HG03064 (cell line): ENCODE data around the gene CTSD.

Source experiments
- ATAC-seq: cut with Tn5 transposase; IDR thresholded peaks from one replicate; pipeline ENCODE4 v1.9.1; 2021; ENCODE audit warnings: low read depth; ENCODE audit not compliant: unreplicated experiment

The CTSD gene

DNA sequence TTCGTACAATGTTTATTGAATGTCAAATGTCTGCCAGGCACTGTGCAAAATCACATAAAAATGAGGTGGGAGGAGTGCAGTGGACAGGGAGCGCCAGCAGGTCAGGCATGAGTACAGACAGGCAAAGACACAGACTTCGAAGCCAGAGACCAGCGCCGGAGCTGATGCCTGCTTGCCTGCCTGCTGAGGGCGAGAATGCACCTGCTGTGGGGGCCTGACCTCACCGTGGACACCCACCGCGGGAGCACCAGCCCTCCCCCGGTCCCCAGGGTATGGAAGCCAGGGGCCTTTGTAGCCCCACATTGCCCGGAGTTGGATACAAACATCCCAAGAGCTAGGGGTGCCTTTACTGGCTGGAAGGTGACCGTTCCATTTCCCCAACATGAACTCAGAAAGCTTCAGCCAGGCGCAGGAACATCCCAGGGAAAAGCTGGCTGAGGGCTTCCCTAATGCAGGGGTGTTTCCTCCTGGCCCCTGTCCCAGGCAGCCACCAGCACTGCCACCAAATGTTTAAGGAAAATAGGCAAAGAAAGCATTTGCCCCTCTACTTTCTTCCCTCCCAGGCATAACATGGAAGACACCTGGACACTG lies 31.2 kb downstream of the CTSD start:
- ATAC-seq = no peak

DNA sequence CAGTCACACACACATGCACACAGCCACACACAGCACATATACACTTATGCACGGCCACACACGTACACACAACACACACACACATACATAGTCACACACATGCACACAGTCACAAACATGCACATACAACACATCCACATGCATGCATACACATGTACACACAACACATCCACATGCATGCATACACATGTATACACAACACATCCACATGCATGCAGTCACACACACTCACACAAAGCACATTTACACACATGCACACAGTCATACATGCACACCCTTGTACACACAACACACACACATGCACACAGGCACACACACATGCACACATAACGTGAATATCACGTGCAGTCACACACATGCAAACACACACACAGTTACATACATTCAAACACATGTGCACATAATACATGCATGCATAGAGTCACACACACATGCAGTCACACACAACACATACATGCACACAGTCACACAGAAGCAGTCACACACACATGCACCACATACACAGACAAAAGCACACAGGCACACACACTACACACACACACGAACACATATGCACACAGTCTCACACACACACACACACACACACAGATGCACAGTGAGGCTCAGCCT lies 32.2 kb downstream of the CTSD start:
- no peak for ATAC-seq

GRCh38 chr11:1730059-1730629 lies 33.6 kb downstream of the CTSD start:
- no peak for ATAC-seq

GRCh38 chr11:1729692-1730011 lies 34.1 kb downstream of the CTSD start:
- no peak for ATAC-seq

DNA sequence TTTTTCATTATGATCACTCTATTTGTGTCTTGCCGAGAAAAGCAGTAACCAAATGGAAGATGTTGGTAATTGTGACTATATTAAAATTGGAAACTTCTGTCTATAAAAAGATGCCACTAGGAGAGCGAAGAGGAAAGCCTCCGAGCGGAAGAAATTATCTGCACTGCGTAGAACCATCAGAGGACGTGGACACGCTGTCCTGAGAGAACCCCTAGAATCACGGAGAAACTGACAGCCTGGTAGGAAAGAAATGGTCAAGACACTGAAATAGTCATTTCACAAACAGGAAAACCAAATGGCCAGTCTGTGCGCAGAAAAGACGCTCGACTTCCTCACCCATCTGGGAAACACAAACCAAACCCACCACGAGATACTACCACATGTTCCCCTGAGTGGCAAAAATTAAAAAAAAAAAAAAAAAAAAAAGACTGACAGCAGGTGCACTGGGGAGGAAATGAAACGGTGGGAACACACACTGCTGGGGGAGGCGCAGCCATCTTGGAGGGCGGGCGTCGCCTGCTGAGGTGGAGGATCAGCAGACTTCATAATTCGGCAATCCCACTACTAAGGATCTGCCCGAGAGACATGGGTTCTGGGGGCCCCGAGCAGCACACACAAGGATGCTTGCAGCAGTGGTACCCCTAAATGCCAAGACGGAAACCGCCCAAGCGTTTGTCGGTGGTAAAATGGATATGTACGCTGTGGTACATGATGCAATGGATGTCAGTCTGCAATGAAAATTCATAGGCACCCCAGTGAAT lies 34.6 kb downstream of the CTSD start:
- no peak for ATAC-seq

DNA sequence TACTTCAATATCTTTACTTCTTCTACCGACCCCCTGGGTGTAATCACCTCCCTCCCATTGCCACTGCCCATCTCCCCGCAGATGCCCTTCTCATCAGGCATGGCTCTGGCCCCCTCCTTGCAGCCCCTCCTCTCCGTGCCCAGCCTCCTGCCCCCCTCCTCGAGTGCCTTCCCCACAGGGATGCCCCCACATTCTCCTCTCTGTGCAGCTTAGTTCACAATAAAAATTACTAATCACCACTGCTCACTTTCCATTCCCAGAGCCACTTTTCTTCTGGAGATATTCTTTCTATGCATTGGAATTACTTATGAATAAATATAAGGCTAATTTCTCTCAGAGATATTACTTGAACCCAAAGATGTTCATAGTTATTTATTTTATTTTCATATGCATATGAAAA lies 35.4 kb downstream of the CTSD start:
- ATAC-seq = no peak

- no peak for ATAC-seq
Measured at GRCh38 chr11:1727861-1728260, 35.9 kb downstream of the CTSD start.

- ATAC-seq = no peak
Measured at GRCh38 chr11:1727096-1727690, 36.5 kb downstream of the CTSD start.

- no peak for ATAC-seq
Measured at GRCh38 chr11:1719781-1720180, 43.9 kb downstream of the CTSD start.

GRCh38 chr11:1718326-1718725 lies 45.4 kb downstream of the CTSD start:
- no peak for ATAC-seq

- ATAC-seq = no peak
Measured at GRCh38 chr11:1717745-1718144, 46.0 kb downstream of the CTSD start.

- no peak for ATAC-seq
Measured at GRCh38 chr11:1714908-1715885, 48.5 kb downstream of the CTSD start.

- no peak for ATAC-seq
Measured at GRCh38 chr11:1708716-1709115, 55.0 kb downstream of the CTSD start.

DNA sequence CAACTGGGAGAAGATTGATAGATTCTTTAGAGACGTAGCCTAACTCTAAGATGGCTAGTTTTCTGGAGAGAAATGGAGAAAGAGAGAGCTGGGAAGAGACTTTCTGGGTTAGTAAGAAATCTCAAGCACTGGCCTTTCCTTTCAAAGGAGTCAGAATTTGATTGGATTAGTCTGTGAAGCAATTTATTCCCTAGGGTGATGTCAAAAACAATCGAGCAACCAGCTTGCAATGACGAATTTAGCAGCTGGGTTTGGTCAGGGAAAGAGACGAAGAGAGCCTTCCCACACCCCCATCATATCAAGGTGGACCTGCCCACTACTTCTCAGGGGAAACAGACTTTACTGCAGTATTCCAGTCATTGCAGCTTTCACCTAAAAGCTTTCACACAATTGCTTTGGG lies 56.0 kb downstream of the CTSD start:
- ATAC-seq = no peak

DNA sequence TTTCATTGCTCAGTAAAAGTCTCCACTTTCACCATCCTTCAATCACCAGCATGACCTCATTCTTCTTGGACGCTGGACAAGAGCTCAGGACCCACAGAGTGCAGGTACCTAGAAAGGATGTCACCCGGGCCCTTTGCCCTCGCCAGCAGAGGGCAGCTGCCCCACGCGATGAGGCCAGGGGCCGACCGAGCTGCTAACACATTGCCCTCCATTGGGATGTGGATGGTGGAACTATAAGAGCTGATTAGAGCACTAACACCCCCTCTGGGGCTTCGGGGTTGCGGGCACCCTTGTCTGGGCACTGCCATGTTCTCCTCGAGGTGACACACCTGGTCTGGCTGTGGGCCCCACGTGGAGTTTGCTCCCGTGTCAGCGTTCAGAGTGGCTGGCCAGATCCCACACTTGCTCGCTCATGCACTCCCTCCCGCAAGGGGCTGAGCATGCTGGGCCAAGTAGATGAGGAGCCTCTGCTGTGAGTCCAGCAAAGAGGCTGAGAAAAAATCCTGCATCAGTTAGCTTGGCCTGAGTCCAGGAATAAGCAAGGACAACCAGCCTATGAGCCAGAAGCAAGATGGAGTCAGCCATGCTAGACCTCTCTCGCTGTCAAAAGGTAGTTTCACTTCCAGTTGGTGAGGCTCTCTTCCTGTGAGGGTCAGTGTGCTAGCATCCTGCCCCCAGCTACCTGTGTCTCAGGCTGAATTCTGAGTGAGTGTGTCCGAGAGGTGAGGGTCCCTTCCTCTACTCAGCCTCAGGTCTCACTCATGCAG lies 56.9 kb downstream of the CTSD start:
- no peak for ATAC-seq

- ATAC-seq = no peak
Measured at GRCh38 chr11:1705126-1706052, 58.3 kb downstream of the CTSD start.

DNA sequence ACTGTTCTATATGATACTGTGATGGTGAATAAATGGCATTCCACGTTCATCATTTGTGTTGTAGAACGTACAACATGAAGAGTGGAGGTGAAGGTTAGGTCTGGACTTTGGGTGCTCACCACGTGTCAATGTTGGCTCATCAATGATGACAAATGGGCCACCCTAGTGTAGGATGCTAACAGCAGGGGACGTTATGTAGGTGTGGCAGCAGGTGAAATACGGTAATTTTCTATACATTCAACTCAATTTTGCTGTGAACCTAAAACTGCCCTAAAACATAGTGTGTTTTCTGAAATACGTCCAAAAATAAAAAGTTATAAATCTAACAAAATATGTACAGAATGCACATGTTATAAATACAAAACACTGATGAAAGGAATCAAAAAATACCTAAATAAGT lies 60.6 kb downstream of the CTSD start:
- ATAC-seq = no peak
